SK-MEL-5 (cell line): ENCODE results near the gene POU2AF2. TPM values are rescaled to one million over a fixed set of nuclear protein-coding genes. Genes with fewer than 3 reads are reported as not detected.

Experiments
- DNase-seq: peaks from one replicate; pipeline ENCODE4 v3.0.0-alpha.2; 2016; ENCODE audit warnings: low read depth, low spot score
- in situ Hi-C: cut with HindIII; loops from 2 replicates; pipeline ENCODE4 v1.10.0; 2016; ENCODE audit warnings: low sequenced_read_pairs, high pct_unique_total_duplicates, low pct_unique_long_range_greater_than_20kb
- total RNA-seq: library from RNA; depleted of rRNA; stranded (reverse); fragments of >200 nt; shearing (Covaris generic); gene quantifications from 2 replicates; pipeline ENCODE4 v1.2.3, GENCODE V29; 2014

Gene POU2AF2
- total RNA-seq, 1 experiment from 2014 or later = not detected

DNA sequence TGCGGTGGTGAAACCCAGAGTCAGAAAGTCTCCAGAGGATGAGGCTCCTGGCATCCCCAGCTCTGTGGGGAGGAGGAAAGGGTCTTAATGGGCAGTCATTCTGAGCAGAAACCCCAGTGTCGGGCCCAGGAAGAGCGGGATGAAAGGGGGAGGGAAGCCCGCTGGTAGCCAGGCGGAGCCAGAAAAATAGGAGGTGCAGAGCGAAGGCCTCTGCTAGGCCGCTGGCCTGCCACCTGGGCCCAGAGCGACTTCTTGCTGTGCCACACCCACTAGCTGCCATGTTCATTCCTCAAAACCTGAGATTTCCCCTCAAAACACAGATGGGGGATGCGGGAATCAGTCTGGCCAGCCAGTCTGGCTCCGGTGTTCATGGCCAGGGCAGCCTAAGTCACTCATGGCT lies 52.2 kb downstream of the POU2AF2 start:
- no peak for DNase-seq
- in situ Hi-C loops = no loop called here

DNA sequence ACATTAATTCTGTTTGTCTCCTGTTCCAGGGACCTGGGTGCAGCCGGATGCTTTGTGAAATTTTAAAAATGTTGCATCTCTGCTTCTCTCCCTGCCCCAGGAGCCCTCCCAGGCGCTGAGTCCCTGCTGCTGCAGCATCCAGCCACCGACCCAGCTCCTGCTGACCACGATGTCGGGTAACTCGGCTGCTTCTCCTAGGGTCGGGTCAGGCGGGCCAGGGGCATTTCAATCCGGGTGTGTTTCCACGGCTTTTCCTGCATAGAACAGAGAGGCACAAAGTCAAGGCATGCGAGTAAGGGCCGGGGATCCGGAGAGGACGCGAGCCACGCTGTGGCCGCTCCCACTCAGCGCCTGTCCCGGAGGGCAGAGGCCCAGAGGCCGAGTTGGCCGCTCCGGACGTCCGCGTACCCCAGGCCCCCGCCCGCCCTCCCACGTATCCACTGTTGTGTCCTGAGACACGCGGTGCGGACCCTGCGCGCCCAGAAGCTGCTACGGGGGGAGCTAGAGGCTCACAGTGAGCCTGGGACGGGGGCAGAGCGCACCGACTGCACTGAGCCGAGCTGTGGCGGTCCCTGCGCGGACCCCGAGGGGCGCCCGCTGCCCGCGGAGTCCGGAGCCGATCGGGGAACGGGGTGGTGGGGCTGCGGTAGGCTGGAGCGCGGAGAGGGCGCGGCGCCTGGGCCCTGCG lies 53.0 kb downstream of the POU2AF2 start, which contains the start of gene POU2AF3:
Gene POU2AF3 (plus strand): TSS at position 134 of the 688 bp plus-strand sequence. CDS start 36 bp downstream, at position 170.
- in situ Hi-C loops = no loop called here
- DNase-seq = no peak

- in situ Hi-C loops = no loop called here
- peak; percentile 12 for DNase-seq
Observed at GRCh38 chr11:111299101-111300026, 53.8 kb downstream of the POU2AF2 start.

DNA sequence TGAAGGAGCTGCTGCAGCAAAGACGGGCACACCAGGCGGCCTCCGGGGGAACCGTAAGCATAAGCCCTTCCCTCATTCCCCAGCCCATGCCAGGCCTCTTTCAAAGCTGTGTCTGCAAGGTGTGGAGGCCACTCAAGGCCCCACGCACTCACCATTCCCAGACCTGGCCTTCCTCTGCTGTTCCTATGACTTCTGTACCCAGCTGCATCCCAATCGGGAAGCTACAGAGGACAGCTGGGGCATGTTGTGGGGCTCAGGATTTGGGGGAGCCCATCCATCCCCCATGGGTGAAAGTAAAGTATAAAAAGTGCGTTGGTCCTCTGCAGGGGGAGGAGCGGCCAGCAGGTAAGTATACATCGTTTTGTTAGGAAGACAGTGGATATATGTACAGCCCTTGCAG lies 55.0 kb downstream of the POU2AF2 start:
- in situ Hi-C loops = no loop called here
- no peak for DNase-seq

GRCh38 chr11:111301004-111301841 lies 55.7 kb downstream of the POU2AF2 start:
- in situ Hi-C loops = no loop called here
- no peak for DNase-seq

DNA sequence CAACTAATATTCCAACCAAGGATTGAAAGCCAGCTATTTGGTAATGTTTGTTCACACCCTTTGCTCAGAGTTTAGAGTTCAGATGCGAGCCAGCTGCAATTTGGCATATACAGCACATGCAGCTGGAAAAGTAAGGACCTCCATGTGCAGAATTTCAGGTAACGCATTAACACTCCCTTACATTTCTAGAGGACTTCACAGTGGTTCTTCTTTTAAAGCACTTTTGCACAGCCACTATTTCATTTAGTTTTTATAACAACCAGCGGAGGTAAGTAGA lies 56.3 kb downstream of the POU2AF2 start:
- in situ Hi-C loops = no loop called here
- no peak for DNase-seq

DNA sequence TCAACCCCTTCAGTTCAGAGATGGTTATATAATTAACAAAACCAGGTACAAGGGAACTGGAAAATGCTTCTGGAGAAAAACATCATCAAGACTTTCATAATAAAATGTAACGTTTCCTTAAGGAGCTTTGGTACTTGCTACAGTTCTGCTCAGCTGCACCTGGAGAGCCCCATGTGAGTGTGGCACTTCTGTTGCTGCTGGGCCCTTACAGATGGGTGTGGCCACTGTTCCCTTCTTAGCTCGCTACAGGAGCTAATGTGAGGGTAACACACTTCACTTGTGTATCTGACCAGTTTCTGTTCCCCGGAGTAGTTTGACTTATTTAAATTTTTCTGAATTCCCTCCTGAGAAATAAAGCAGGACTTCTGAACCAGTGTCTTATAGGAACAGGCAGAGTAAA lies 56.8 kb downstream of the POU2AF2 start:
- no peak for DNase-seq
- in situ Hi-C loops = no loop called here

GRCh38 chr11:111303461-111303860 lies 57.9 kb downstream of the POU2AF2 start:
- in situ Hi-C loops = no loop called here
- no peak for DNase-seq

DNA sequence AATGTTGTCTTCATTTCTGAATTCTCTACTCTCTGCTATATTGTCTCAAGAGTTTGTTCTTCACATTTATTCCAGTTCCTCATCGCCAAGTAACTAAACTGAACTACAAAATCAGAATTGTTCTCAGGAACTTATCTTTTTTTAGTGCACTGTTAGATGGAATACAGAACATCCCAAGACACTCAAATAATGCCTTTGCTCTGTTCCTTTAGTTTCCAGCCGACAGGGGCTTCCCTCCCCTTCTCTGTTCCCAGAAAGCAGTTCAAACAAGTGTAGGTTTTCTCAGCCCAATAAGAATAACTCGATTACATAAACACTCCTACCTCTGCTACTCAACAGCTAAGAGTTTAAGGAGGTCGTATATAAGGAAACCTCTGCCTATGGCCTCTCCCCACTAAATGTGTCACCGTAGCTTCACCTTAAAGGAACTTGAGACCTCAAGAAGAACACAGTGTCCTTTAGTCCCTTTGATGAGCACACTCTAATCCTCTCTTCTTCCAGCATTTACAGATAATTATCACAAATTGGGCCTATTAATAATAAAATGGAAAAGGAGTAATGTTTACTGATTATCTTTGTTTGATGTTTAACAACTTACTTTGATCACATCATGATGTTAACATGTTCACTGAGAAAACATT lies 59.8 kb downstream of the POU2AF2 start:
- in situ Hi-C loops = no loop called here
- DNase-seq = no peak

DNA sequence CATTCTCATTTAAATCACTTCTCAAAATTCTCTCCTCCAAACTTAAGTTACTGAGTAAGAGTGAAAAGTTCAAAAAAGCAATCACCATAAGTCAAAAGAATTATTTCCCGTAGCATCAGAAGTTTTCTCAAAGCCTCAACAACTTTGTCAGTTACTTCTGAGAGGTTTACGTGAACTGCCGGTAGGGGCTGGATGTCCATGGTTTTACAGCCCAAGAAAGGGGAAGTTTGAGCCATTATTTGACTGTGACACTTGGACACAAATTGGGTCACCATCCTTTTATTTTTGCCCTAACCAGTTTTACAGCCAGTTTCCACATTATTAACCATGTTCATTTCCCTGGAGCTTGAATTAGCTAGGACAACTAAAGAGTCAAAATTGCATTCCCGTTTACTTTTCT lies 60.4 kb downstream of the POU2AF2 start:
- in situ Hi-C loops = no loop called here
- DNase-seq = no peak

DNA sequence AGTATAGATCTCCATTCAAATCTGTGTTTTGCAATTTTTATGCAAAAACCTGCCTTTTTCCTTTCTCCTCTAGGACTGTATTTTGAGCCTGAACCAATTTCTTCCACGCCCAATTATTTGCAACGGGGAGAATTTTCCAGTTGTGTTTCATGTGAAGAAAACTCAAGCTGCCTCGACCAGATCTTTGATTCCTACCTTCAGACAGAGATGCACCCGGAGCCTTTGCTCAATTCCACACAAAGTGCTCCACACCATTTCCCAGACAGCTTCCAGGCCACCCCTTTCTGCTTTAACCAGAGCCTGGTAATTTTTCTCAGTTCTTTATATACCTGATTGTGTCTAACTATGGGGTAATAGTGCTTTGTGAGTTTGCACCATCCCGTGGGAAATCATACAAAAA lies 60.8 kb downstream of the POU2AF2 start:
- in situ Hi-C loops = no loop called here
- no peak for DNase-seq

DNA sequence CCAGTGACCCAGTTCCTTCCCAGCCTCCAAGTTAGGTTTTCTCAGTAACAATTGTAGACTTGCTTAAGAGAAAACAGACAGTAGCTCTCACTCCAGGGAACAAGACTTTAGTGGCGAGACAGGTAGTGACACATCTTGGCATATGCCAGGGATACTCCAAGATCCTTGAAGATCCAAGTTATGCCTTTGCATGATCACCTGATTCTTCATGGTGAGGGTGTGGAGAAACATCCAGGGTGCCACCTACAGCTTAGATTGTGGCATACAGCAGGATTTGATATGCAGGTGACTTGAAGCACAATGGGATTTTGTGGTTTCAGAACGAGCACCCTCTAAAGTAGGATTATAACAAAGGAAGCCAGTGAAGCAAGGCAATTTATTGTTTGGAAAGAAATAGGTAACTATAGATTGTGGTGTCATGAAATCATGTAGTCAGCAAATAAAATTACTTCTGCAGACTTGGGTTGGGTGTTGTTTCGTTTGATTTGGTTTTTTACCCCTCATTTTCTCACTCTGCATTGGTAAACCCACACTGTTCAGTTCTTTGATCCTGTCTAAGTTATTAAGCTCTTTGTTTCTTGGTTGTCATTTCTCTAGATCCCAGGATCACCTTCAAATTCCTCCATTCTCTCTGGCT lies 62.1 kb downstream of the POU2AF2 start:
- in situ Hi-C loops = no loop called here
- DNase-seq = no peak

GRCh38 chr11:111308140-111308539 lies 62.6 kb downstream of the POU2AF2 start:
- in situ Hi-C loops = no loop called here

GRCh38 chr11:111309215-111309915 lies 63.8 kb downstream of the POU2AF2 start:
- in situ Hi-C loops = no loop called here
- no peak for DNase-seq

More at GRCh38 chr11:111308140-111308539, 62.6 kb downstream of the POU2AF2 start:
- DNase-seq = no peak

DNA sequence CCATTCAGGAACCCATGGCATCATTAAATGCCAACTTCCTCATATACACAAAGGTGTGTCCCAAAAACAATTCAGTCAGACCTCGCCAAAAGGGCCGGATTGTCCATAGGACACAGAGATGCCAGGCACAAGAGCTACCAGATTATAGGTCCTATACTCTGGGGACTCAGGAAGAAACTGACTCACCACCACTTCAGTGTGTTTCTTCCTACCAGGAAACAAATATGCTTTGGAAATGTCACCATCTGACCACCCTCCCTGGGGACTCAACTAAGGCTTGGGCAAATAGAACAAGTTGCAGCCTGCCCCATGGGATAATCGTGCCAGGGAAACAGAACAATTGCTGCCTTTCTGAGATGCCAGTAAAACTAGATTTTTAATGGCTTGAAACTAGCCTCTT lies 64.6 kb downstream of the POU2AF2 start:
- in situ Hi-C loops = no loop called here
- peak; percentile 0 for DNase-seq

- in situ Hi-C loops = no loop called here
Observed at GRCh38 chr11:111310723-111311122, 65.2 kb downstream of the POU2AF2 start.

GRCh38 chr11:111312076-111312475 lies 66.6 kb downstream of the POU2AF2 start:
- DNase-seq = no peak
- in situ Hi-C loops = no loop called here

More at GRCh38 chr11:111310723-111311122, 65.2 kb downstream of the POU2AF2 start:
- DNase-seq = no peak
